Superior temporal gyrus (tissue), 1 donor: ENCODE measurements around the gene CEP350.

Experiments
- DNase-seq: peaks from one replicate; pipeline ENCODE4 v3.0.0-alpha.2; 2016; ENCODE audit errors: extremely low spot score

Gene CEP350, protein sequence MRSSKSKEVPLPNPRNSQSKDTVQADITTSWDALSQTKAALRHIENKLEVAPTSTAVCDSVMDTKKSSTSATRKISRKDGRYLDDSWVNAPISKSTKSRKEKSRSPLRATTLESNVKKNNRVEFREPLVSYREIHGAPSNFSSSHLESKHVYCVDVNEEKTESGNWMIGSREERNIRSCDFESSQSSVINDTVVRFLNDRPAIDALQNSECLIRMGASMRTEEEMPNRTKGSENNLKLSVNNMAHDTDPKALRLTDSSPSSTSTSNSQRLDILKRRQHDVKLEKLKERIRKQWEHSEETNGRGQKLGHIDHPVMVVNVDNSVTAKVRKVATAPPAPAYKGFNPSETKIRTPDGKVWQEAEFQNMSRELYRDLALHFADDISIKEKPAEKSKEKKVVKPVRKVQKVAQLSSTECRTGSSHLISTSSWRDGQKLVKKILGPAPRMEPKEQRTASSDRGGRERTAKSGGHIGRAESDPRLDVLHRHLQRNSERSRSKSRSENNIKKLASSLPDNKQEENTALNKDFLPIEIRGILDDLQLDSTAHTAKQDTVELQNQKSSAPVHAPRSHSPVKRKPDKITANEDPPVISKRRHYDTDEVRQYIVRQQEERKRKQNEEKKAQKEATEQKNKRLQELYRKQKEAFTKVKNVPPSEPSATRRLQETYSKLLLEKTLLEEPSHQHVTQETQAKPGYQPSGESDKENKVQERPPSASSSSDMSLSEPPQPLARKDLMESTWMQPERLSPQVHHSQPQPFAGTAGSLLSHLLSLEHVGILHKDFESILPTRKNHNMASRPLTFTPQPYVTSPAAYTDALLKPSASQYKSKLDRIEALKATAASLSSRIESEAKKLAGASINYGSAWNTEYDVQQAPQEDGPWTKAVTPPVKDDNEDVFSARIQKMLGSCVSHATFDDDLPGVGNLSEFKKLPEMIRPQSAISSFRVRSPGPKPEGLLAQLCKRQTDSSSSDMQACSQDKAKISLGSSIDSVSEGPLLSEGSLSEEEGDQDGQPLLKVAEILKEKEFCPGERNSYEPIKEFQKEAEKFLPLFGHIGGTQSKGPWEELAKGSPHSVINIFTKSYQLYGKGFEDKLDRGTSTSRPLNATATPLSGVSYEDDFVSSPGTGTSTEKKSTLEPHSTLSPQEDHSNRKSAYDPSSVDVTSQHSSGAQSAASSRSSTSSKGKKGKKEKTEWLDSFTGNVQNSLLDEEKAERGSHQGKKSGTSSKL (N-terminal part only)

DNA sequence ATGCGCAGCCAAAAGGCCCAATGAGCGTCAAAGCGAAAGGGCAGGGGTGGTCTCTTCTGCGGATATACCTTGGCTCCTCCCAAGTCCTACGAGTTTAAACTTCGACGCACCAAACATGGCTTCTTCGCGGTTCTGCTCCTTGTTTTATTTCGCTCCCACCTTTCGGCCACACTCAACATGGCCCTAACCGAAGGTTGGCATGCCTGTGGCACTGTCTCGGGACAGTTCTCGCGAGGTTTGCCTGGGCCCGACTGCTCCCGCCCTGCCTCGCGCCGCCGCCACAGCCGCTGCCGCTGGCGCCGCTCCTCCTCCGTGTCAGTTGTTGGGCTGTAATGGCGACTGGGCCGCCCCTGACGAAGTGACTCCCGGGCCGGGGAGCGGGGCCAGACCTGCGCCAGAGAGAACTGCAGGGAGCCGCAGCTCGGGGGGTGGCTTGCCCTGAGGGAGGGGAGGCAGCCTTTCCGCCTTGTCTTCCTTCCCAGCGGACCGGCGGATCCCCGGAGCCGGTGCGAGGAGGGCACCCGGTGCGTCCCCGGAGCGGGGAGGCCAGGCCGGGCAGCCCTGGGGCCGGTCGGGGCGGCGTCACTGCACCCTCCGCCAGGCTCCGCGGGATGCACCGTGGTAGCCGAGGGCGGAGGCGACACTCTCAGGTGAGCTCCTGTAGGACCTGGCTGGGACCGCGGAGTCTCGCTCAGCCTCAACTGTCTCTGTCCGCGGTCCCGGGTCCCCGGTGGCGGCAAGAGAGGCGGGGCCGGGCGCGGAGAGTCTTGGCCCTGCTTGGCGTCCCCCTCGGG is at the start of gene CEP350:
Gene CEP350, plus strand, starts transcription at position 318 of the 794 bp plus-strand sequence. CDS start 31,372 bp downstream, outside the sequence.
- peak; percentile 98 for DNase-seq

DNA sequence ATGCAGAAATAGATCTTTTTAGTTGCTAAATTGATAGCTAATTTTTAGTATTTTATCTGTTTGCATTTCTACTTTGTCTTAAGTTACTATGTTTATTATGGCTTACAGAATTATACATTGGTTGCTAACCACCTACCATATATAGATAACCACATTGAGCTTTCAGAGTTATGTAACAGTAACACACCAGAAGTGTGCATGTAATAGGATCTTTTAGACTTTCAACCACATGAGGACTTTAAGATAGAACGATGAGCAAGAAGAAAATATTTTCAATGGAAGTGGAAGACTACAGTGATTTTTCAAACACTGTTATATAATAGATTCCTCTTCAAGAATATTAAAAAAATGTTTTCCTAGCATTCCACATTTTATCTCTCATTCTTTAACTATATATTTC is 43.7 kb upstream of the CEP350 start:
- DNase-seq, result peak; percentile 27

DNA sequence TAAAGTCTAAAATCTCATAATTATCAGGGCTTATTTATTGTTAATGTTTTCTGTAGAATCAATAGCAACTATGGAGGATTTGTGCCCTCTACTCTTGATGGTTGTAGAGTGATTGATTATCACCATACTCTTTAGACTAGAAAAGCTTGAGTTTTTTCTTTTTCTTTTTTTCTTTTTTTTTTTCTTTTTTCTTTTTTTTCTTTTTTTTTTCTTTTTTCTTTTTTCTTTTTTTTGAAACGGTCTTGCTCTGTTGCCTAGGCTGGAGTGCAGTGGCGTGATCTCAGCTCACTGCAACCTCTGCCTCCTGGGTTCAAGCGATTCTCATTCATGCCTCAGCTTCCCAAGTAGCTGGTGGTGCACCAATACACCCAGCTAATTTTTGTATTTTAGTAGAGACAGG is 42.8 kb upstream of the CEP350 start:
- no peak for DNase-seq

DNA sequence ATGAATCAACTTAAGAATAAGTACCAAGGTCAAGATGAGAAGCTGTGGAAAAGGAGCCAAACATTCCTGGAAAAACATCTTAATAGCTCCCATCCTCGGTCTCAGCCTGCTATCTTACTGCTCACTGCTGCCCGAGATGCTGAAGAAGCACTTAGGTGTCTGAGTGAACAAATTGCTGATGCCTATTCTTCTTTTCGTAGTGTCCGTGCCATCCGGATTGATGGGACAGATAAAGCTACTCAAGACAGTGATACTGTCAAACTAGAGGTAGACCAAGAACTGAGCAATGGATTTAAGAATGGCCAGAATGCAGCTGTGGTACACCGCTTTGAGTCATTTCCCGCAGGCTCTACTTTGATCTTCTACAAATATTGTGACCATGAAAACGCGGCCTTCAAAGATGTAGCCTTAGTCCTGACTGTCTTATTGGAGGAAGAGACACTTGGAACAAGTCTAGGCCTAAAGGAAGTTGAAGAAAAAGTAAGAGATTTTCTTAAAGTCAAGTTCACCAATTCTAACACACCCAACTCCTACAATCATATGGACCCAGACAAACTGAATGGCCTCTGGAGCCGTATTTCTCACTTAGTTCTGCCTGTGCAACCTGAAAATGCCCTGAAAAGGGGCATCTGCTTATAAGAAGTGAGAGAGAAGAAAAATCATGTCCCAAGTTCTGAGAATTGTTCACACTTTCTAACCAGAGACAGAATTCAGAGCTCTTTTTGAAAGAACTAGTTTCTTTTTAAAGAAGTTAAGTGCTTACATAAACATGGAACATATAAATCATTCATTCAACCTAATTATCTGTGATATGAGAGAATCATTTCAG is 36.8 kb upstream of the CEP350 start:
- no peak for DNase-seq

DNA sequence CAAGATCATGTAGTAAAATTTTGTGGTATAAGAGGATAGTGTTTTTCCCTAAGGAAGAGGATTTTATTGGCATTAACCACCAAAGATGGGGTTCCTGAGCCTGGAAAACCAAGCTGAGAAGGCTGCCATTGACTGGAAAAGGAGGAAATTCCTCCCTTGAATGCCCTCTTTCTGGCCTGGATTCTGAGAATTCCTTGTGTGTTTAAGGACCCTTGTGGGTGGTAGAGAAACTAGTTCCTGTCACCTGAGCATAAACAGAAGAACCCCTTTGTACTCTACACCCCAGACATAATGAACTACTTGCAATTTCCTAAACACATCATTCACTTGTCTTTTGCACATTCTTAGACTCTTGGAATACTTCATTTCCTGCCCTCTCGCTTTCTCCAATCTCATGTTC is 33.1 kb upstream of the CEP350 start:
- no peak for DNase-seq

DNA sequence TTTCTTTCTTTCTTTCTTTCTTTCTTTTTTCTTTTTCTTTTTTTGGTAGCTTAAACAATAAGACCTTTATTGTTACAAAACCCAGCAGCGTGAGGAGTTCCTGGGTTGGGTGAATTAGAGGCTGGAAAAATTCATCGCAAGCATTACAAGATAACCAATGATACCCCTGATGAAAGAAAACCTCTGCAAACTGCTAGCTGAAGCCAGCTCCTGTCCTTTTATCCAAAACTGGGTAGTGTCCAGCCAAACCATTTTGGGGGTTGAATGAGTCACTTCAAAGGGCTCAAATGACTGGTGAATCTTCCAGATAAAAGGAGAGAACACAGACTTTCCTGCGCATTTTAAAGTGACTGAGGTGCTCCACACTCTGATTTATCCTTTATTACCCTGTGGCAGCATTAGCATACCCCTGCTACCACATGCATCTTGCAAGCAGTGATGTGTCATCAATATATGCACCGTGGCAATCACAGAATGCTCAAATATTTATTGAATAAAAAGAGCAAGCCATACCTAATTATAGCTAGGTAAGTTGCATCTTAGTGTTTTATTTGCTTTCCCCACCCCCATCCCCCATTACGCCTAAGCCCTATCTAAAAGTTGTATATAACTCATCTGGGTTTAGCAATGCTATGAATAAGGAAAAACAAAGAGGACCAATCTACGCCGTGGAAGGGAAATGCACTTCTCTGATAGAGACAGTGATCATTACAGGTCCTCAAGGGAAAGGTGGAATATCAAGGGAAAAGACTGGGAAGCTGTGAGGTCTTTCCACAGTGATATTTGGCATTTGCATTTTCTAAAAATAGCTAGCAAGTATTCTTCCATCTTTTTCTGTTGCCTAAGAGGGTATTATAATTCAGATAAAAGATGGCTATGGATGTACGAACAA is 32.4 kb upstream of the CEP350 start:
- no peak for DNase-seq

DNA sequence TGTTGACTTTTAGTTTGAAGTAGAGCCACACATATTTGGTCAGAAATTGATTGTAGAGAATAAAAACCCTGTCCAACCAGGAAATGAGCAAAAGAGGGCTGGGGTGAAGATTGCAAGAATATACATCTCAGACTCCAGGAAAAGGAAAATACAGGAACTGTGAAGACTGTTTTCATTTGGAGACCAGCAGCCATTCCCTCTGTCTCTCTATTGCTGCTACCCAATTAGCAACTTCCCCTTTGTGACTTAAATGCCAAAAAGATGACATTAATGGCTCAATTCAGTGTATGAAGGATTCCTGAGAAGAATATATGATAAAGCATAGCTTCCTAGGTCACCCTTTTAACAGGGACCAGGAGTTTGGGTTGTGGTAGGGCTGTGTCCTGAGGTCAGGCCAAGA is 31.6 kb upstream of the CEP350 start:
- DNase-seq, result no peak

DNA sequence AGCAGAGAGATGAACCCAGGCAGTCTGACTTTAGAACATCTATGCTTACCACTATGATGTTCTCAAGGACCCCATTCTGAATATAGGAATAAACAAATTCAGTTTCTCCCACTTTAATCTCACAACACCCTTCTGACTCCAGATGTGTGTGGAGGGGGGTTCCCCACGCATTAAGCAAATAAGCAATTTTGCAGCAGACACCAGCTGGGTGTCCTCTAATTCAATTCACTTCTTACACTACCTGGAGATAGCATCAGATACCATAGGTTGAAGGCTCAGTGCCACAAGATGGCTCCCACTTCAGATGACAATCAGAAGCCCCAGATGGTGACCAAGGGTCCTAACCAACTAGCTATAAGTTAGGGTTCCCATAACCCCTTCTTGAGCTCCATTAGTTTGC is 30.3 kb upstream of the CEP350 start:
- no peak for DNase-seq

DNA sequence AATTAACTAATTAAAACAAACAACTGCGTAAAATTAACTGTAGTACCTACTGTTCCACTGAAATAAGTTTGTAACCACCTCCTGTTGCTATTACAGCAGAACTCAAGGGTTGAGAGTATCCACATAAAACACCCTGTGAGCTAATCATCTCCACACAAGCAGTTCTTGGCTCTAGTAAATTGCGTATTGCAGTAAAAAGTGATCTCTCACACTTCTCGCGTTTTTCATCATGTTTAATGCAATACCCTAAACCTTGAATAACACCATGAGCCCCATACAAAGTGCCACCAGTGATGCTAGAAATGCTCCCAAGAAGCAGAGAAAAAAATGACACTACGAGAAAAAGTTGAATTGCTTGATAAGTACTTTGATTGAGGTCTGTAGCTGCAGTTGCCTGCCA is 29.3 kb upstream of the CEP350 start:
- no peak for DNase-seq

DNA sequence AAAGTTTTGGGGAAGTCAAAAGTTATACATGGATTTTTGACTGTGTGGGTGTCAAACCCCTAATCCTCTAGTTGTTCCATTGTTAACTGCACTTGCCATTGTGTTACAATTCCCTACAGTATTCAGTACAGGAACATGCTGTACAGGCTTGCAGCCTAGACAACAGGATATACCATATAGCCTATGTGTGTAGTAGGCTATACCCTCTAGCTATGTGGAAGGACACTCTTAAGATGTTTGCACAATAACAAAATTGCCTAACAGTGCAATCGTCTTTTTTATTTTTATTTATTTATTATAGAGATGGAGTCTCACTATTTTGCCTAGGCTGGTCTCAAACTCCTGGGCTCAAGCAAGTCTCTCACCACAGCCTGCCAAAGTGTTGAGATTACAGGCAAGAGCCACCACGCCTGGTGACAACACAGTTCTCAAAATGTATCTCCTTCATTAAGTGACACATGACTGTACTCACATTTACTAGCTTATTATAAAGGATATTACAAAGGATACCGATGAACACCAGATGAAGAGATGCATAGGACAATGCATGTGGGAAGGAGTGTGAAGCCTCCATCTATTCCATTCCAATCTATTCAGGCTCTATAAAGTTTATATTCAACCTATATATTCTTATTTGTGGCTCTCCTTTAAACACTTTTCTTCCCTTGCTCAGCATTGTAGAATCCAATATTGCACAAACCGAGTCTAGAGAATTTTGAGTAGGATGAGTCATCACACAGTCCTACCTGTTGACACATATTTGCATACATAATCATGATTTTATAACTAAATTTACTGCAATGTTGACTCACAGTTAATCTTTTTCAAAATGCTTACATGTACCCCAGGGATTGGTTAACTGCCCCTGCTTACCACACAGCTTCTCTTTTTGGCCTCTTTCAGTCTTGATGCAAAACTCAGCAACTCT is 28.4 kb upstream of the CEP350 start:
- no peak for DNase-seq

DNA sequence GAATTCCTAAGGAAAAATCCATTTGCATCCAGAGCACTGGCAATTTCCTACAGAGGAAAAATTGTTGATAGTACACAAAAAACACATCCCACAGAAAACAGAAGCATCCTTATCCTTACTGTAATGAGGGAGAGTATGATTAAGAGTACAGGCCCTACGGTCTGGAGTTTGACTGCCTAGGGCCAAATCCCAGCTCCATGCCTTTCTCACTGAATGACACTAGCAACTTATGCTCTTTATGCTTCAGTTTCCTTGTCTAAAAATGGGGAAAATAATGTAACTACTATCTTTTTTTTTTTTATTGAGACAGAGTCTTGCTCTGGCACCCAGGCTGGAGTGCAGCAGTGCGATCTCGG is 27.8 kb upstream of the CEP350 start:
- DNase-seq, result no peak

DNA sequence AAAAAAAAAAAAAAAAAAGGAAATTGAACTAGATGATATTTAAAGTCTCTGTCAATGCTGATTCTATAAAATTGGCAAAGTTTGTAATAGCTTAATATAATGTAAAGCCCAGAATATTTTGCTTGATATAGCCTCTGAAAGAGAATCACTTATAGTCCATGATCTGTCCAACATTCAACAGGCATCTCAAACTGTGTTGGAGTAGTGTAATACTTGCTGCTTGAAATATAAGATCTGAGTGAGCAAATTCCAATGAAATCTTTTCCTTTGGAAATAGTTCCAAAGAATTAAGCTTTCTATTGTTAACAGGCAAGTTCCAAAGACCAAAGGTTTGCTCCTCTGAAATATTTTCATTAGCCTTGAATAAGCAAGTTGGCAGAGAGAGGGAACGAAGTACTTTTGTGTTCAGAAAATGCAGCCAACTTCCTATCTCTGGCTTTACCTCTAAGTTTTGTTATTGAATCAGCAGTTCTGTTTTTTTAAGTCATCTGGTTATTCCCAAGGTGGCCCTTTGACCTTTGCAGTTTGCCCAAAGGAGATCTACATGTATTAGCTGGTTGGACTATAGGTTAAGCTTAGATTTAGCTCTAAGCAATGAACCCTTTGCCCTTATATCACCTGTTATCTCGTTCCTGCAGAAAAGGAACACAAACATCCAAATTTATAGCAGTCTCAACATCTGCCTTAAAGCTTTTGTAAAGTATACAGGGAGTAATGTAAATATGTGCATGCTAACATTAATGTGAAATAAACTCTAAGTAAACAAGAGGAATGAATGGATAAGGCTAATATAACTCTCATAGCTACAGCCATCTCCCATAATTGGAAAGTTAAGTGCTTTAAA is 24.4 kb upstream of the CEP350 start:
- no peak for DNase-seq

DNA sequence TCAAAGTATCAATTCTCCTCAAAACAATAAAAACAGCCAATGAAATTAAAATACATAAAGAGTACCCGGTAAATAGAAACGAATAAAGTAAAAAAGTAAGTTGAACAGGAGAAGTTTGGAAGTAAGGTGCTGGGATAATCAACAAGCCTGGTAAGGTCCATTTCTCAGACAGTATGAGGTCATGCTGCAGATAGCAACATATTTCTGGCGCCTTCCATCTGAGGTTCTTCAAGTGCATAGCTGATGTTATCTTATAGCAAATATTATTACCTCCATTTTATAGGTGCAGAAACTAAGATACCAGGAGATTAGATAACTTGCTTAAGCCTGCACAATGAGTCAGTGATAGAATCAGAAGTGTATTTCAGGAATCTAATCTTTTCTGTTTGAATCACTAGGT is 23.7 kb upstream of the CEP350 start:
- DNase-seq, result no peak

DNA sequence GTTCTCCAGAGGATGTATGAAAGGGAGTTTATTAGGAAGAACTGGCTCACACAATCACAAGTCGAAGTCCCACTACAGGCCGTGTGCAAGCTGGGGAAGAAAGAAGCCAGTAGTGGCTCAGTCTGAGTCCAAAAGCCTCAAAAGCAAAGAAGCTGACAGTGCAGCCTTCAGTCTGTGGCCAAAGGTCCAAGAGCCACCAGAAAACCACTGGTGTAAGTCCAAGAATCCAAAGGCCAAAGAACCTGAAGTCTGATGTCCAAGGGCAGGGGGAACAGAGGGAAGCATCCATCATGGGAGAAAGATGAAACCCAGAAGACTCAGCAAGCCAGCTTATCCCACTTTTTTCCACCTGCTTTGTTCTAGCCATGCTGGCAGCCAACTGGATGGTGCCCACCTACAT is 21.4 kb upstream of the CEP350 start:
- no peak for DNase-seq

DNA sequence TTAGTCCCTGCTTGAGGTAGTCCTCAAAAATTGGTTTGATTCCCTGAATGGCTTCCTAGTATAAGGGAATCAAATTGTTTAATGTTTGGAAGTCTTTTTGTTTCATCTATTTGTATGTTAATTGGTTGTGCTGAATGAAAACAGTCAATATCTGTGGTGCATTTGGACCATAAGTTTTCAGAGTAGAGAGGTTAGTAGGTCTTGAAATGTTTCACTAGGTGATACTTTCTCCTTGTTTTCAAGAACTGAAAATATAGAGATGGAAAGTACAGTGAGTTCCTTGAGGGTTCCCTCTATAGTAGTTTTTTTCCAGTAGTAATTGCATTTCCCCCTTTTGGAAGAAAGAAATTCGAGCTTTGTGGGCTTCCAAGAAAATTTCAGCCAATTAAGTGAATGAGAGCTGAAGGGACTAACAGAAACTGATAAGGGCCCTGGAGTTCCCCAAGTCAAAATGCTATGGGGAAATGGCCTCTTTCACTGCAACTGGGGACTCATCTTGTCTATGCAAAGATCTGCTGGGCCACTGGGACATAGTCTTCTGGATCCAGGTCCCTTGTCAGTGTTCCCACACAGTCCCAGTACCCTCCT is 18.6 kb upstream of the CEP350 start:
- no peak for DNase-seq

DNA sequence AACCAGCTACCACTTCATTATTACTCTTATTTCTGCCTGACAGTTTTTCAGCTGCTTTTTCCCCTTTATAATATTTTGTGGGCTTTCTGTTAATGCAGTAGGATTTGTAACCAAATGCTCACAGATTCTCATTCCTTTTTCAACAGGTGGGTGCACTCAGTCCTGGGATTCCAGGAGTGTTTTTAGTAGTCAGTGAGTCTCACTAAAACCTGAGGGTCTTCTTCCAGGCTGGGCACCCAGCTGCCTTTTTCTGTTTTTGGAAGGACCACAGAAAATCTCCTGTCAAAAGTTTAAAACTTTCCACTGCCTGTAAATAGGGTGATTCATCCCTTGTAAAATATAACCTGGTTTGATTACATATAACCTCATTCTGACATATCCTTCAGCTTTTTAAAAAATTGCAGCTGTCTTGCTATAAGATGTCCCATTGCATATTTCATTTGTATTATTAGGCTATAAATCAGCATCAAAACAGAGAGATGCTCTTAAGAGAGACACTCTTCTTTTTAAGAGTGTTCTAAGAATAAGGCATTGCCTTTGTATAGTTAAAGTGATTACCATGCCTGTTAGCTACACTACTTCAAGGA is 16.8 kb upstream of the CEP350 start:
- DNase-seq, result no peak

DNA sequence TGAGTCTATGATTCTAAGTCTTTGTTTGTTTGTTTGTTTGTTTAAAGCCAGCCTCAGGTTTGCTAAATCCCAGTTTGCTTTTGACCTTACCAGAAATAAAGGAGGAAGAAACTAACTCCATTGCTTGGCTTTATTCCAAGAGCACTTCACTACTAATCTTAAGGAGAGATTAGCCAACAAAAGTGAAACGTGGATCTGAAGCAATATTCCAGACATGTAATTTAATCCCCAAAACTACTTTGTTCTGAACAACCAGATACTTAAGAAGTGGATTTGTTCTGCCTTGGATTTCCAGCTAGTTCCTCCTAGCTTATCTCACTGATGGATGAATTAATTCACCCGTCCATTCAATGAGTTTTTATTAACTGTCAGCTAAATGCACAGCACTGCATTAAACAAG is 15.9 kb upstream of the CEP350 start:
- DNase-seq, result no peak
